ENCODE results near the gene ADGRL3.

ADGRL3 gene

GRCh38 chr4:61426229-61426628, 226.1 kb downstream of the ADGRL3 start:
- DNase-seq (ENCODE audit: low read depth, low spot score) = no peak

- no peak for DNase-seq (ENCODE audit: low read depth, low spot score)
These were observed 227.1 kb downstream of the ADGRL3 start for GRCh38 chr4:61427099-61427817.

GRCh38 chr4:61427818-61428495, 227.8 kb downstream of the ADGRL3 start:
- no peak for DNase-seq (ENCODE audit: low read depth, low spot score)

- DNase-seq (ENCODE audit: low read depth, low spot score) = no peak
These were observed 228.8 kb downstream of the ADGRL3 start for GRCh38 chr4:61428950-61429349.

- DNase-seq (ENCODE audit: low read depth, low spot score) = no peak
These were observed 231.0 kb downstream of the ADGRL3 start for GRCh38 chr4:61431131-61431530.

- DNase-seq (ENCODE audit: low read depth, low spot score) = no peak
These were observed 237.8 kb downstream of the ADGRL3 start for GRCh38 chr4:61437923-61438322.

- no peak for DNase-seq (ENCODE audit: low read depth, low spot score)
These were observed 240.2 kb downstream of the ADGRL3 start for GRCh38 chr4:61440321-61440720.

GRCh38 chr4:61442936-61443335, 242.8 kb downstream of the ADGRL3 start:
- no peak for DNase-seq (ENCODE audit: low read depth, low spot score)

GRCh38 chr4:61443813-61444510, 243.8 kb downstream of the ADGRL3 start:
- no peak for DNase-seq (ENCODE audit: low read depth, low spot score)

GRCh38 chr4:61445374-61446063, 245.4 kb downstream of the ADGRL3 start:
- no peak for DNase-seq (ENCODE audit: low read depth, low spot score)

- DNase-seq (ENCODE audit: low read depth, low spot score) = no peak
These were observed 246.8 kb downstream of the ADGRL3 start for GRCh38 chr4:61446941-61447340.

- DNase-seq (ENCODE audit: low read depth, low spot score) = no peak
These were observed 247.8 kb downstream of the ADGRL3 start for GRCh38 chr4:61447918-61448317.

GRCh38 chr4:61451935-61452334, 251.8 kb downstream of the ADGRL3 start:
- no peak for DNase-seq (ENCODE audit: low read depth, low spot score)

GRCh38 chr4:61461956-61462355, 261.8 kb downstream of the ADGRL3 start:
- DNase-seq (ENCODE audit: low read depth, low spot score) = no peak

- DNase-seq (ENCODE audit: low read depth, low spot score) = no peak
These were observed 262.6 kb downstream of the ADGRL3 start for GRCh38 chr4:61462451-61463326.

GRCh38 chr4:61468024-61468720, 268.0 kb downstream of the ADGRL3 start:
- DNase-seq (ENCODE audit: low read depth, low spot score) = no peak

GRCh38 chr4:61473306-61473705, 273.2 kb downstream of the ADGRL3 start:
- no peak for DNase-seq (ENCODE audit: low read depth, low spot score)

GRCh38 chr4:61478340-61478739, 278.2 kb downstream of the ADGRL3 start:
- no peak for DNase-seq (ENCODE audit: low read depth, low spot score)

- no peak for DNase-seq (ENCODE audit: low read depth, low spot score)
These were observed 284.9 kb downstream of the ADGRL3 start for GRCh38 chr4:61485056-61485455.

- no peak for DNase-seq (ENCODE audit: low read depth, low spot score)
These were observed 289.8 kb downstream of the ADGRL3 start for GRCh38 chr4:61489927-61490326.

GRCh38 chr4:61493041-61493440, 292.9 kb downstream of the ADGRL3 start:
- DNase-seq (ENCODE audit: low read depth, low spot score) = no peak
